K562 (cell line): ENCODE results near the gene ZNF800.

Experiments used
- MBD2 ChIP-seq: sonication (generic); IDR thresholded peaks from 2 replicates; pipeline ENCODE4 v1.6.1; 2016; ENCODE audit warnings: low read depth, borderline replicate concordance
- MED1 ChIP-seq: sonication (generic); formaldehyde crosslinking; IDR thresholded peaks from 2 replicates; pipeline ENCODE4 v1.8.1; 2023; ENCODE audit warnings: missing genetic modification reagents, borderline replicate concordance
- MYBL2 ChIP-seq, 2 experiments: fragments of 450-650 bp in 1 of 2; sonication (generic) in 1 of 2; formaldehyde crosslinking in 1 of 2; IDR thresholded peaks; 2 replicates each; pipeline versions ENCODE4 v1.6.1 to v1.8.1; 2017 to 2022; ENCODE audit warnings: borderline replicate concordance in 1 of 2, inconsistent platforms in 1 of 2, low read depth in 1 of 2, mild to moderate bottlenecking in 1 of 2, missing genetic modification reagents in 1 of 2, moderate library complexity in 1 of 2
- TF ChIP-seq, protein P1 (sequence below): fragments of 250-450 bp; sonication (Bioruptor Pico); IDR thresholded peaks from 2 replicates; pipeline ENCODE4 v1.4.0; 2020; ENCODE audit warnings: mild to moderate bottlenecking, moderate library complexity

DNA sequence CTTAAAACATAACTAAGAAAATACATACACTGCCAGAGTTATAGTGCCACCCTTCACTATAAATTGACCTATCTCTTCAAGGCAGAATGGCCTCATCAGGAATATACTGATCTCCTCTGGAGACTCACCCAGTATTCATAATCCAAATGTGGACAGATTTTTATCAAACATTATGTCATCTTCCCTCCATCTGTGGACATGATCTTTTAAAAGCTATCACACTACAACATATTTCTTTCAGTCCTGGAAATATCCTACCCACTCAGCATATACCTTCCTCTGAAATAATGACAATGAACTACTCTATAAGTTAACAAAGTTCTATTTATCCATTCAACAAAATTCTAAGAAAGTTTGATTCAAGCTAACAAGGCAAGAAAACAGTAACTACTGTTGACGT, 3.2 kb downstream of the ZNF800 start:
- TF ChIP-seq MED1 (CRISPR knock-in tag) (no peak), MBD2 (no peak), MYBL2 (IDR thresholded peaks at IDR 0.05; ENCODE audit: low read depth) (no peak), MYBL2 (CRISPR knock-in tag; IDR thresholded peaks at IDR 0.05; ENCODE audit: borderline replicate concordance) (no peak)
- TF ChIP-seq, protein P1, sequence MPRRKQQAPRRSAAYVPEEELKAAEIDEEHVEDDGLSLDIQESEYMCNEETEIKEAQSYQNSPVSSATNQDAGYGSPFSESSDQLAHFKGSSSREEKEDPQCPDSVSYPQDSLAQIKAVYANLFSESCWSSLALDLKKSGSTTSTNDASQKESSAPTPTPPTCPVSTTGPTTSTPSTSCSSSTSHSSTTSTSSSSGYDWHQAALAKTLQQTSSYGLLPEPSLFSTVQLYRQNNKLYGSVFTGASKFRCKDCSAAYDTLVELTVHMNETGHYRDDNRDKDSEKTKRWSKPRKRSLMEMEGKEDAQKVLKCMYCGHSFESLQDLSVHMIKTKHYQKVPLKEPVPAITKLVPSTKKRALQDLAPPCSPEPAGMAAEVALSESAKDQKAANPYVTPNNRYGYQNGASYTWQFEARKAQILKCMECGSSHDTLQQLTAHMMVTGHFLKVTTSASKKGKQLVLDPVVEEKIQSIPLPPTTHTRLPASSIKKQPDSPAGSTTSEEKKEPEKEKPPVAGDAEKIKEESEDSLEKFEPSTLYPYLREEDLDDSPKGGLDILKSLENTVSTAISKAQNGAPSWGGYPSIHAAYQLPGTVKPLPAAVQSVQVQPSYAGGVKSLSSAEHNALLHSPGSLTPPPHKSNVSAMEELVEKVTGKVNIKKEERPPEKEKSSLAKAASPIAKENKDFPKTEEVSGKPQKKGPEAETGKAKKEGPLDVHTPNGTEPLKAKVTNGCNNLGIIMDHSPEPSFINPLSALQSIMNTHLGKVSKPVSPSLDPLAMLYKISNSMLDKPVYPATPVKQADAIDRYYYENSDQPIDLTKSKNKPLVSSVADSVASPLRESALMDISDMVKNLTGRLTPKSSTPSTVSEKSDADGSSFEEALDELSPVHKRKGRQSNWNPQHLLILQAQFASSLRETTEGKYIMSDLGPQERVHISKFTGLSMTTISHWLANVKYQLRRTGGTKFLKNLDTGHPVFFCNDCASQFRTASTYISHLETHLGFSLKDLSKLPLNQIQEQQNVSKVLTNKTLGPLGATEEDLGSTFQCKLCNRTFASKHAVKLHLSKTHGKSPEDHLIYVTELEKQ (CRISPR knock-in tag), result no peak
